ENCODE measurements around the gene KHDRBS2. TPM values are rescaled to one million over a fixed set of nuclear protein-coding genes. Genes with fewer than 3 reads are reported as not detected.

The KHDRBS2 gene
- total and polyA plus RNA-seq, 2 of the 4 experiments (the other 2 are of a cell fraction) = not detected

GRCh38 chr6:61868507-61869080, 417.4 kb downstream of the KHDRBS2 start:
- Histone ChIP-seq H3K56ac (ENCODE audit: extremely low read depth, insufficient read depth, low read length) (no peak overlapping the region), H3K4me1 (ENCODE audit: control insufficient read depth, insufficient read depth, low read length) (no peaks in the 10 kb centered on the region), H3K27me3 (ENCODE audit: control insufficient read depth, insufficient read depth, low read length) (no peaks in the 10 kb centered on the region), H4K8ac (ENCODE audit: low read depth in 2 of 2, low read length in 2 of 2) (no peak overlapping the region), H3K9ac (ENCODE audit: low read depth, low read length) (no peak overlapping the region), H3K36me3 (ENCODE audit: control insufficient read depth, insufficient read depth, low read length) (no peaks in the 10 kb centered on the region), H3K4ac (ENCODE audit: low read depth, low read length) (no peak overlapping the region), H2BK20ac (ENCODE audit: low read depth, low read length) (no peak overlapping the region), H2BK120ac (ENCODE audit: low read depth, low read length) (no peak overlapping the region), H4K20me1 (ENCODE audit: insufficient read depth, low read length) (no peaks in the 10 kb centered on the region), H3K4me2 (ENCODE audit: low read depth, low read length) (no peak overlapping the region), H2AFZ (replicated peaks; ENCODE audit: low read length, poor library complexity) (no peak overlapping the region), H3K4me3 (ENCODE audit: insufficient read depth, low read depth, low read length) (no peak overlapping the region), H3K14ac (replicated peaks; ENCODE audit: low read depth, low read length) (no peak overlapping the region), H4K5ac (ENCODE audit: low read depth, low read length) (no peak overlapping the region), H3K79me1 (ENCODE audit: low read depth in 1 of 2, low read length in 2 of 2) (no peaks in the 10 kb centered on the region), H2BK5ac (ENCODE audit: low read depth, low read length, poor library complexity, severe bottlenecking) (no peak overlapping the region), H2BK15ac (ENCODE audit: low read depth, low read length) (no peak overlapping the region), H2AK5ac (ENCODE audit: low read depth, low read length) (no peak overlapping the region), H3K9me3 (ENCODE audit: control insufficient read depth, insufficient read depth, low read length) (peaks cover 20% of the 10 kb centered on the region), H2AK9ac (replicated peaks; ENCODE audit: low read depth, low read length, poor library complexity) (no peak overlapping the region), H3K27ac (ENCODE audit: insufficient read depth, low read length) (no peak overlapping the region), H3K23ac (ENCODE audit: low read depth, low read length) (no peak overlapping the region), H3K9me1 (ENCODE audit: insufficient read depth, low read length) (no peaks in the 10 kb centered on the region), H4K91ac (ENCODE audit: insufficient read depth, low read depth, low read length) (no peak overlapping the region), H3K18ac (ENCODE audit: low read depth, low read length) (no peak overlapping the region)
- WGBS, 2 experiments (ENCODE audit: extremely low coverage in 2 of 2, insufficient read length in 1 of 2) = no CpG with 5 or more reads among the region's 8 CpGs
- dilution Hi-C loops (cut with HindIII; ENCODE audit: low sequenced_read_pairs, unreplicated experiment) (no loop called here), in situ Hi-C loops (cut with MboI; ENCODE audit: low sequenced_read_pairs) (no loop called here), intact Hi-C loops (cut with micrococcal nuclease) (no loop called here)
- no peak for DNase-seq
- BruUV-seq (replicated peaks) = no TSS peak
- no peak for TF ChIP-seq ELK1 (IDR thresholded peaks at IDR 0.05; ENCODE audit: borderline replicate concordance, low read depth, low read length)
- TF ChIP-seq RFX5 (IDR thresholded peaks at IDR 0.05; ENCODE audit: low read depth, low read length) = no peak
- TF ChIP-seq RAD21 (IDR thresholded peaks at IDR 0.05; ENCODE audit: low read length) = no peak
- ChIA-PET POLR2A (ENCODE audit: unreplicated experiment) (no interaction called here), CTCF (no interaction called here)
- no peak for ATAC-seq (ENCODE audit: low read depth)

All from IMR-90 (cell line).